MM.1S (cell line): Measurements from ENCODE around the gene KIF14.

ENCODE experiments used
- DNase-seq: peaks from one replicate; pipeline ENCODE4 v3.0.0-alpha.2; 2015
- H2AFZ ChIP-seq: fragments of 300-600 bp; sonication (generic); 2 replicates; pipeline ENCODE4 v1.6.0; 2016; ENCODE audit warnings: antibody characterized with exemption, low read length
- H3F3A ChIP-seq: fragments of 300-600 bp; sonication (generic); 2 replicates; pipeline ENCODE4 v1.6.1; 2016; ENCODE audit warnings: mild to moderate bottlenecking, antibody characterized with exemption, low read length, moderate library complexity, mixed read lengths; ENCODE audit not compliant: insufficient read depth
- H3K27ac ChIP-seq: fragments of 300-600 bp; sonication (generic); 2 replicates; pipeline ENCODE4 v1.5.1; 2016; ENCODE audit warnings: mild to moderate bottlenecking, low read length
- H3K27me3 ChIP-seq: fragments of 300-600 bp; sonication (generic); replicated peaks from 2 replicates; pipeline ENCODE4 v1.6.0; 2016; ENCODE audit warnings: low read length; ENCODE audit not compliant: insufficient read depth
- H3K36me3 ChIP-seq: fragments of 300-600 bp; sonication (generic); replicated peaks from 2 replicates; pipeline ENCODE4 v1.6.1; 2016; ENCODE audit warnings: mild to moderate bottlenecking, low read length, mixed read lengths; ENCODE audit not compliant: insufficient read depth
- H3K4me1 ChIP-seq: fragments of 300-600 bp; sonication (generic); 2 replicates; pipeline ENCODE4 v1.6.1; 2016; ENCODE audit warnings: low read length, mixed read lengths
- H3K4me2 ChIP-seq: fragments of 300-600 bp; sonication (generic); 2 replicates; pipeline ENCODE4 v1.6.0; 2016; ENCODE audit warnings: low read depth, low read length
- H3K4me3 ChIP-seq: fragments of 300-600 bp; sonication (generic); 2 replicates; pipeline ENCODE4 v1.5.1; 2016; ENCODE audit warnings: low read length, mixed read lengths
- H3K79me2 ChIP-seq: fragments of 300-600 bp; sonication (generic); 2 replicates; pipeline ENCODE4 v1.6.1; 2016; ENCODE audit warnings: mixed run types, low read length, mixed read lengths
- H3K9ac ChIP-seq: fragments of 300-600 bp; sonication (generic); 2 replicates; pipeline ENCODE4 v1.6.1; 2016; ENCODE audit warnings: low read length, mixed read lengths
- H3K9me2 ChIP-seq: fragments of 300-600 bp; sonication (generic); replicated peaks from 2 replicates; pipeline ENCODE4 v1.6.1; 2016; ENCODE audit warnings: mild to moderate bottlenecking, low read length, mixed read lengths; ENCODE audit not compliant: insufficient read depth
- H3K9me3 ChIP-seq: fragments of 300-600 bp; sonication (generic); replicated peaks from 2 replicates; pipeline ENCODE4 v1.6.1; 2016; ENCODE audit warnings: mild to moderate bottlenecking, low read length, mixed read lengths; ENCODE audit not compliant: insufficient read depth
- H4K20me1 ChIP-seq: fragments of 300-600 bp; sonication (generic); 2 replicates; pipeline ENCODE4 v1.6.1; 2016; ENCODE audit warnings: mild to moderate bottlenecking, low read length, moderate library complexity, mixed read lengths; ENCODE audit not compliant: insufficient read depth
- EZH2 ChIP-seq: fragments of 300-600 bp; sonication (generic); optimal IDR thresholded peaks from 2 replicates; pipeline ENCODE3; 2017; ENCODE audit warnings: low read depth, mild to moderate bottlenecking, antibody characterized with exemption, low read length, mixed read lengths
- EZH2phosphoT487 ChIP-seq: fragments of 300-600 bp; sonication (generic); IDR thresholded peaks from 2 replicates; pipeline ENCODE4 v1.6.1; 2018; ENCODE audit warnings: antibody characterized with exemption, low read length
- TF ChIP-seq, protein P1 (sequence below): fragments of 300-600 bp; sonication (generic); IDR thresholded peaks from 2 replicates; pipeline ENCODE4 v1.5.1; 2016; ENCODE audit warnings: antibody characterized with exemption, low read length, mixed read lengths

KIF14 gene

DNA sequence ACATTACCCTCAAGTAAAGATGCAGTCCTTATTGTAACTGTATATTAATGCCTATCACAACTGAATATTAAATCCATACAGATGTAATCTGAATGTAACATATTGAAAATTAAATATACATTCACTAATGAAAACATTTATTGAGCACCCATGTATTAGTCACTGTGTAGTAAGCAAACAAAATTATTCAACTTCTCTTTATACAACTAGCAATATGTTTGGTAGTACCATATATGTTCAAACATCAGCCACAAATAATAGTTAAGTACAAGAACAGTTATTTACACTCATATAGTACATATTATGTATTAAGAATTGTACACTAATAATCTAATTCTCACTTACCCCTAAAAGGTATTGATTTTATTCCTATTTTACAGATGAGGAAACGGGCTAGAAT, 17.9 kb downstream of the KIF14 start:
- Histone ChIP-seq H3K27ac (no peak overlapping the region), H2AFZ (no peak overlapping the region), H3K4me1 (no peaks in the 10 kb centered on the region), H3K79me2 (no peaks in the 10 kb centered on the region), H3K4me2 (no peak overlapping the region), H3K27me3 (no peaks in the 10 kb centered on the region), H4K20me1 (no peaks in the 10 kb centered on the region), H3K9ac (no peak overlapping the region), H3K9me3 (no peaks in the 10 kb centered on the region), H3K4me3 (no peak overlapping the region), H3K36me3 (peaks cover 25% of the 10 kb centered on the region), H3F3A (no peaks in the 10 kb centered on the region; the same call in 1 of the 2 replicates), H3K9me2 (no peaks in the 10 kb centered on the region)
- no peak for DNase-seq
- no peak for TF ChIP-seq EZH2
- TF ChIP-seq, protein P1, sequence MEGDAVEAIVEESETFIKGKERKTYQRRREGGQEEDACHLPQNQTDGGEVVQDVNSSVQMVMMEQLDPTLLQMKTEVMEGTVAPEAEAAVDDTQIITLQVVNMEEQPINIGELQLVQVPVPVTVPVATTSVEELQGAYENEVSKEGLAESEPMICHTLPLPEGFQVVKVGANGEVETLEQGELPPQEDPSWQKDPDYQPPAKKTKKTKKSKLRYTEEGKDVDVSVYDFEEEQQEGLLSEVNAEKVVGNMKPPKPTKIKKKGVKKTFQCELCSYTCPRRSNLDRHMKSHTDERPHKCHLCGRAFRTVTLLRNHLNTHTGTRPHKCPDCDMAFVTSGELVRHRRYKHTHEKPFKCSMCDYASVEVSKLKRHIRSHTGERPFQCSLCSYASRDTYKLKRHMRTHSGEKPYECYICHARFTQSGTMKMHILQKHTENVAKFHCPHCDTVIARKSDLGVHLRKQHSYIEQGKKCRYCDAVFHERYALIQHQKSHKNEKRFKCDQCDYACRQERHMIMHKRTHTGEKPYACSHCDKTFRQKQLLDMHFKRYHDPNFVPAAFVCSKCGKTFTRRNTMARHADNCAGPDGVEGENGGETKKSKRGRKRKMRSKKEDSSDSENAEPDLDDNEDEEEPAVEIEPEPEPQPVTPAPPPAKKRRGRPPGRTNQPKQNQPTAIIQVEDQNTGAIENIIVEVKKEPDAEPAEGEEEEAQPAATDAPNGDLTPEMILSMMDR, result no peak
- no peak for TF ChIP-seq EZH2phosphoT487

GRCh38 chr1:200590001-200590400, 30.6 kb downstream of the KIF14 start:
- Histone ChIP-seq H3F3A (peaks cover 2% of the 10 kb centered on the region; the same call in 1 of the 2 replicates), H3K27me3 (no peaks in the 10 kb centered on the region), H4K20me1 (no peaks in the 10 kb centered on the region), H3K9me3 (no peaks in the 10 kb centered on the region), H3K9me2 (no peaks in the 10 kb centered on the region), H3K27ac (no peak overlapping the region), H2AFZ (no peak overlapping the region), H3K79me2 (no peaks in the 10 kb centered on the region), H3K4me3 (no peak overlapping the region), H3K4me2 (no peak overlapping the region), H3K4me1 (no peaks in the 10 kb centered on the region), H3K36me3 (0 out of 2 replicates have a peak, but pooled peaks cover 10% of the 10 kb centered on the region), H3K9ac (no peak overlapping the region)
- DNase-seq, result no peak
- TF ChIP-seq, protein P1, result no peak
- TF ChIP-seq EZH2phosphoT487 (no peak), EZH2 (no peak)

- TF ChIP-seq EZH2 (no peak), EZH2phosphoT487 (no peak)
- TF ChIP-seq, protein P1, result no peak
- 0 out of 2 replicates have a peak, but pooled peaks cover 13% of the 10 kb centered on the region for H3K36me3 ChIP-seq
Measured at GRCh38 chr1:200588698-200589097, 31.9 kb downstream of the KIF14 start.

More at GRCh38 chr1:200588698-200589097, 31.9 kb downstream of the KIF14 start:
- Histone ChIP-seq H3K9ac (no peak overlapping the region), H4K20me1 (no peaks in the 10 kb centered on the region), H3K4me1 (no peaks in the 10 kb centered on the region), H2AFZ (no peak overlapping the region), H3K4me3 (no peak overlapping the region), H3K9me3 (no peaks in the 10 kb centered on the region), H3K9me2 (no peaks in the 10 kb centered on the region), H3K79me2 (no peaks in the 10 kb centered on the region), H3K27ac (no peak overlapping the region), H3K4me2 (no peak overlapping the region), H3F3A (peaks cover 2% of the 10 kb centered on the region; the same call in 1 of the 2 replicates), H3K27me3 (no peaks in the 10 kb centered on the region)
- no peak for DNase-seq
